Measurements from ENCODE around the gene RPL36AL. TPM values are rescaled to one million over a fixed set of nuclear protein-coding genes. Genes with fewer than 3 reads are reported as not detected.

Gene RPL36AL
- total RNA-seq, 3 donors from 2014 or later (not counting 1 experiment from before 2014, with no cell fraction given) = 126 to 166 (median 150) TPM

DNA sequence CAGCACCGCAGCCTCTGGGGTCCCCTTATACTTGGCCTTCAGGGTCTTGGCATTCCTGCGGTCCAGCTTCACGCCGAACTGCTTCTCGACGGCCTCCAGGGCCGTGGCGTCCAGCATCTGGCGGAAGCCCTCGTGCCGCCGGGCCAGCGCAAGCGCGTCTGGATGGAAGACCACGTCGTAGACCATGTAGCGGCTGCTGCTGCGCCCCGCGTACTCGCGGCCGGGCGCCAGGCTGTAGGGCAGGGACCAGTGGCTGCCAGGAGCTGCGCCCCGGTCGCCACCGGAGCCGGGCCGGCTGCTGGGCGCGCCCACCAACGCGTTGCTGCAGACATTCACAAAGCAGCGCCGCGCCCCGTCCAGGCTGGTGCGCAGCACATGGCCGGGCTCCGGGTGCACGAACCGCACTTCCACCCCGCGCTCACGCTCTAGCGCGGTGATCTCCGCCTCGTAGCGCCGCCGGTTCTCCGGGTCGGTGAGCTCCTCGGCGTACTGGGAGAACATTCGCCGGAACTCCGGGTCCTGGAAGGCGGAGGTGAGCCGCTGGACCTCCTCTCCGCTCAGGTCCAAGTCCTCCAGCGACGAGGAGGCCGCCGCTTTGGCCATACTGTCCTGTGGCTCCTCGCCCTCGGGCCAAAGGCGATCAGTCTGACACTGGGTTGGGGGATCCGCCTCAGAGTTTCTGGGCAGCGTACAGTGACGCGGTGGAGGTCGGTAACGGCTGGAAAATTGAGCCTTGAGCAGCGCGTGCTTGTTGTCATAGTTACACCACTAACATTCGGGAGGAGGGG, 14.3 kb upstream of the RPL36AL start, which contains the start of gene DNAAF2:
TSS of gene DNAAF2 (minus strand) at position 698 of the 788 bp plus-strand sequence. CDS start at position 603, 95 bp downstream.
- Histone ChIP-seq H3K4me3 (ENCODE audit: low read length) (peak within 1 kb of the TSS; percentile 98), H3K36me3 (ENCODE audit: control insufficient read depth, insufficient read depth, low read length) (peaks cover 11% of the 10 kb centered on the region), H3K9me3 (ENCODE audit: control insufficient read depth, insufficient read depth, low read length) (no peaks in the 10 kb centered on the region), H3K27ac (ENCODE audit: low read length) (peak within 1 kb of the TSS; percentile 93), H3K4me1 (ENCODE audit: control insufficient read depth, insufficient read depth, low read length) (peaks cover 32% of the 10 kb centered on the region), H3K27me3 (ENCODE audit: control insufficient read depth, insufficient read depth, low read length) (no peaks in the 10 kb centered on the region)
- Mint-ChIP-seq H3K27ac (peak within 1 kb of the TSS; percentile 96), H3K4me1 (peaks cover 35 to 44% of the 10 kb centered on the region in 2 donors), H3K36me3 (peaks cover 7% of the 10 kb centered on the region), H3K4me3 (peak within 1 kb of the TSS; percentile 97), H3K9me3 (no peaks in the 10 kb centered on the region), H3K27me3 (ENCODE audit: low read depth in 2 of 2) (no peaks in the 10 kb centered on the region)
- intact Hi-C loops (cut with micrococcal nuclease) = loop anchor here (1.0 to 10.0 kb wide), 8 partner anchors 14 to 590 kb away; partner anchors contain the start of genes KLHDC2, MGAT2, NEMF and POLE2
- DNase-seq (peak; percentile 58 to 87), ATAC-seq (peak; percentile 38 to 68 (median 43))
- under 1% methylated on average over 80 of the region's 80 CpGs for WGBS (ENCODE audit: insufficient coverage)
- TF ChIP-seq, protein P1, sequence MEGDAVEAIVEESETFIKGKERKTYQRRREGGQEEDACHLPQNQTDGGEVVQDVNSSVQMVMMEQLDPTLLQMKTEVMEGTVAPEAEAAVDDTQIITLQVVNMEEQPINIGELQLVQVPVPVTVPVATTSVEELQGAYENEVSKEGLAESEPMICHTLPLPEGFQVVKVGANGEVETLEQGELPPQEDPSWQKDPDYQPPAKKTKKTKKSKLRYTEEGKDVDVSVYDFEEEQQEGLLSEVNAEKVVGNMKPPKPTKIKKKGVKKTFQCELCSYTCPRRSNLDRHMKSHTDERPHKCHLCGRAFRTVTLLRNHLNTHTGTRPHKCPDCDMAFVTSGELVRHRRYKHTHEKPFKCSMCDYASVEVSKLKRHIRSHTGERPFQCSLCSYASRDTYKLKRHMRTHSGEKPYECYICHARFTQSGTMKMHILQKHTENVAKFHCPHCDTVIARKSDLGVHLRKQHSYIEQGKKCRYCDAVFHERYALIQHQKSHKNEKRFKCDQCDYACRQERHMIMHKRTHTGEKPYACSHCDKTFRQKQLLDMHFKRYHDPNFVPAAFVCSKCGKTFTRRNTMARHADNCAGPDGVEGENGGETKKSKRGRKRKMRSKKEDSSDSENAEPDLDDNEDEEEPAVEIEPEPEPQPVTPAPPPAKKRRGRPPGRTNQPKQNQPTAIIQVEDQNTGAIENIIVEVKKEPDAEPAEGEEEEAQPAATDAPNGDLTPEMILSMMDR (IDR thresholded peaks at IDR 0.05) = no peak

DNA sequence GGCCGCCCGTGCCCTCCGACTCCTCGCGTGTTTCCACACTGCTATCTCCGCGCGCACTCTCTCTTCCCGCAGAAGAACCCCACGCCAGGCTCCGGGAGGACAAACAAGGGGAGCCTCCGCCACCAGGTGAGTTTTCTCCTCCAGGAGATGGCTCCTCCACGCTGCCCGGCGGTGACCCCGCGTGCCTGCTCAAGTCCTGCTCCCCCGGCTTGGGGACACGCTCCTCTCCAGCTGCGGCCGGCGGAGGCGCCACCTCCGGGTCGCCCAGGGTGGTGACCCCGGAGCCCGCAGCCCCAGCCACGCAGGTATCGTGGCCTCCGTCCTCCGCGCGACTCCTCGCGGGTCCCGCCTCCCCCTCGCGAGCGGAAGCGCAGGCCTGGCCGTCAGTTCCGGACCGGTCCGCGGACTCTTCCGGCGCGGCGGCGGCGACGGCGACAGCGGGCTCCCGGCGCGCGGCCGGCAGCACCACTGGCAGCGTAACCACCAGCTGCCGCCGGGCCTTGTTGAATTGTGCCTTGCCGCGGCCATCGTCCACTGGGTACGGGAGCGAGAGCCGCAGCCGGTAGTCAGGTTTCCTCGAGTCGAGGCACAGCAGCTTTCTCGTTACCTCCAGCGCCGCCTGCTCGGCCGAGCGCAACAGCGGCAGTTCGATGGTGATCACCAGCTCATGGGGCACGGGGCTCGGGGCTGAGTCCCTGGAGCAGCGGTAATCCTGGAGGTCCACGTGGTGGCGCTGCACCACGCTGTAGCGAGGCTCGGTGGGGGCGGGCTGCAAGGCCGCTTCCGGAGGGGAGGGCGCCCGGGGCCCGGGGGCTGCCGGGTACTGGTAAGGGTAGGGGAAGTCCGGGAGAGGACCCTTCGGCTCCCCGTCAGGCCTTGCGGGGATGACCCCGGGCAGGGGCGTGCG, 13.5 kb upstream of the RPL36AL start:
- H3K27me3 Mint-ChIP-seq (ENCODE audit: low read depth in 2 of 2) = no peaks in the 10 kb centered on the region
- peak overlapping the region; percentile 98 for H3K4me3 ChIP-seq (ENCODE audit: low read length)
- H3K9me3 ChIP-seq (ENCODE audit: control insufficient read depth, insufficient read depth, low read length) = no peaks in the 10 kb centered on the region

DNA sequence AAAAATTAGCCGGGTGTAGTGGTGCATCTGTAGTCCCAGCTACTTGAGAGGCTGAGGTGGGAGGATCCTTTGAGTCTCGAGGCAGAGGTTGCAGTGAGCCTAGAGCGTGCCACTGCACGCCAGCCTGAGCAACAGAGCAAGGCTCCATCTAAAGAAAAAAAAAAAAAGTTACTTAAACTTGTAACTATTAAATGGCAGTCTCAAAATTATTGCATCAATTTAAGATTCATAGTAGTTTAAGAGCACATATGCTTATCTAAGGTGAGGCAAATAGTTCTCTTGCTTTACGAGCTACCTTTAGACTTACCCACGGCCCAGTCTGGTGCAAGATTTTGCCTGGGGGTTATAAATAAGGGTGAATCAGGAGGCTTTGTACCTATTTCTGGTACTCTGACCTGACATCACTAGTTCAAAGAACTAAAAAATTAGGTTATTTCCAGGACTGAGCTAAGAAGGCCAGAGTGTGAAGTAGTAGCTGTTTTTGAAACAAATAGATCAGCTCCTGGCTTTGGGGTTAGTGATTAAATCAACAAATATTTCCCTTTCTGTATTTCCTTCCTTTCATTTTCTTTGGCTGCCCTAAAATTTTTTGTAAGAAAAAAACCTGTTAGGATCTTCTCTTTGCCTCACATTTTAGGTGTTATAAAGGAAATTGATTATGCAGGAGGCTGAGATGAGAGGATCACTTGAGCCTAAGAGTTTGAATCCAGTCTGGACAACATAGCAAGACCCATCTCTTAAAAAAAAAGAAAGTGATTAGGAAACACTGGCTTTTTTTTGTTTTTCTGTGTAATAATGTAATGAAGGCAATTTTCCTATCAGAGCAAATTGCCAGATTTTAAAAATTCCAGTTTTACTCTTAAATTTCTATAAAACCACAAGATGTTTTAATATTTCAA, 3.8 kb upstream of the RPL36AL start:
- intact Hi-C loops (cut with micrococcal nuclease) = loop anchor here (10.0 kb wide), 1 partner anchor 691 kb away; the partner anchor contains the start of genes DMAC2L and L2HGDH
- 51% methylated on average over 3 of the region's 6 CpGs for WGBS (ENCODE audit: insufficient coverage)
- no peaks in the 10 kb centered on the region for H3K27me3 ChIP-seq (ENCODE audit: control insufficient read depth, insufficient read depth, low read length)
- H3K9me3 Mint-ChIP-seq = no peaks in the 10 kb centered on the region
- no peaks in the 10 kb centered on the region for H3K9me3 ChIP-seq (ENCODE audit: control insufficient read depth, insufficient read depth, low read length)
- H3K36me3 ChIP-seq (ENCODE audit: control insufficient read depth, insufficient read depth, low read length) = peaks cover 6% of the 10 kb centered on the region
- ATAC-seq = no peak
- H3K27ac ChIP-seq (ENCODE audit: low read length) = peak overlapping the region; percentile 24
- H3K4me3 Mint-ChIP-seq = no peak overlapping the region
- H3K27ac Mint-ChIP-seq = peak overlapping the region; percentile 76 to 99
- no peaks in the 10 kb centered on the region for H3K36me3 Mint-ChIP-seq
- TF ChIP-seq, protein P1 (IDR thresholded peaks at IDR 0.05) = no peak
- peaks cover 33 to 45% of the 10 kb centered on the region in 2 donors for H3K4me1 Mint-ChIP-seq
- H3K27me3 Mint-ChIP-seq (ENCODE audit: low read depth in 2 of 2) = no peaks in the 10 kb centered on the region
- peaks cover 23% of the 10 kb centered on the region for H3K4me1 ChIP-seq (ENCODE audit: control insufficient read depth, insufficient read depth, low read length)
- peak in 1 of 2 donors; percentile 67 for DNase-seq
- H3K4me3 ChIP-seq (ENCODE audit: low read length) = no peak overlapping the region

More for the DNA sequence above, 13.5 kb upstream of the RPL36AL start:
- H3K4me1 Mint-ChIP-seq = peaks cover 31 to 44% of the 10 kb centered on the region in 2 donors
- H3K36me3 ChIP-seq (ENCODE audit: control insufficient read depth, insufficient read depth, low read length) = peaks cover 10% of the 10 kb centered on the region
- H3K27me3 ChIP-seq (ENCODE audit: control insufficient read depth, insufficient read depth, low read length) = no peaks in the 10 kb centered on the region
- whole genome bisulfite sequencing (ENCODE audit: insufficient coverage) = under 1% methylated on average over 101 of the region's 101 CpGs
- H3K9me3 Mint-ChIP-seq = no peaks in the 10 kb centered on the region
- H3K4me1 ChIP-seq (ENCODE audit: control insufficient read depth, insufficient read depth, low read length) = peaks cover 32% of the 10 kb centered on the region
- peak overlapping the region; percentile 96 for H3K27ac Mint-ChIP-seq
- H3K27ac ChIP-seq (ENCODE audit: low read length) = peak overlapping the region; percentile 93
- peaks cover 6% of the 10 kb centered on the region for H3K36me3 Mint-ChIP-seq
- DNase-seq (peak; percentile 91 to 97), ATAC-seq (peak; percentile 84 to 95 (median 84))
- TF ChIP-seq, protein P1 (IDR thresholded peaks at IDR 0.05) = peak; percentile 89
- intact Hi-C loops (cut with micrococcal nuclease) = loop anchor here (1.0 to 10.0 kb wide), 7 partner anchors 14 to 591 kb away; partner anchors contain the start of genes KLHDC2, MGAT2, NEMF and RPL36AL
- peak overlapping the region; percentile 97 for H3K4me3 Mint-ChIP-seq
